HepG2 (cell line): ENCODE measurements around the gene NR2F1-AS1. TPM values are rescaled to one million over a fixed set of nuclear protein-coding genes. Genes with fewer than 3 reads are reported as not detected.
"Not testable (repeated sequence)": the region's sequence is repeated elsewhere in the genome, so short reads cannot be mapped to it uniquely, and the experiment has no call there.

Experiments used
- ATAC-seq: fragments of 200-7000 bp; cut with Tn5 transposase; 3 replicates; pipeline ENCODE4 v1.9.1; 2020; ENCODE audit warnings: mild to moderate bottlenecking, moderate library complexity
- BruUV-seq: library from RNA; stranded (reverse); fragments of 400-500 nt; replicated peaks from 2 replicates; lab custom pipeline; 2021; lab: Mats Ljungman, UMichigan
- CTCF ChIA-PET: fragments of 300-600 bp; formaldehyde crosslinking; extraction: SDS; loops from one replicate; lab custom pipeline; 2021; ENCODE audit warnings: low total read pairs, inconsistent platforms, low intra/inter-chr PET ratio; lab: Yijun Ruan, JAX
- POLR2A ChIA-PET: fragments of 350-600 bp; sonication (Branson Sonifier 250); formaldehyde crosslinking; loops from one replicate; lab custom pipeline; 2020; ENCODE audit warnings: antibody characterized with exemption, inconsistent platforms; lab: Yijun Ruan, JAX
- DNase-seq: peaks from one replicate; pipeline ENCODE4 v3.0.0-alpha.2; 2015; ENCODE audit warnings: low spot score
- FAIRE-seq: peaks from 3 replicates; lab custom pipeline; 2011; peaks lifted over from hg19 to GRCh38; lab: Jason Lieb, UNC
- H2AFZ ChIP-seq: one replicate; pipeline ENCODE4 v1.6.1; 2011; ENCODE audit warnings: low read length, inconsistent platforms
- H3K27ac ChIP-seq: fragments of 300-600 bp; 3 replicates; pipeline ENCODE4 v1.8.0; 2011; ENCODE audit warnings: mixed run types, mild to moderate bottlenecking, mixed read lengths, low read length, inconsistent platforms; ENCODE audit not compliant: insufficient read depth; ENCODE audit errors: extremely low read length
- H3K27me3 ChIP-seq, 2 experiments: fragments of 200-600 bp in 1 of 2; 2 replicates in 1 of 2; 3 replicates in 1 of 2; pipeline versions ENCODE4 v1.6.0 to v1.8.0; 2011; ENCODE audit warnings: low read length in 2 of 2, mild to moderate bottlenecking in 2 of 2, moderate library complexity in 2 of 2, inconsistent platforms in 1 of 2; ENCODE audit not compliant: insufficient read depth in 2 of 2, control insufficient read depth in 1 of 2
- H3K36me3 ChIP-seq, 2 experiments: fragments of 200-600 bp in 1 of 2; replicated peaks in 1 of 2; 2 replicates in 1 of 2; 3 replicates in 1 of 2; pipeline versions ENCODE4 v1.5.1 to v1.8.0; 2011; ENCODE audit warnings: low read length in 2 of 2, inconsistent platforms in 1 of 2; ENCODE audit not compliant: insufficient read depth in 2 of 2, control insufficient read depth in 1 of 2
- H3K4me1 ChIP-seq: 2 replicates; pipeline ENCODE4 v1.5.1; 2012; ENCODE audit warnings: low read length, inconsistent platforms; ENCODE audit not compliant: insufficient read depth
- H3K4me2 ChIP-seq: 2 replicates; pipeline ENCODE4 v1.6.0; 2011; ENCODE audit warnings: low read depth, low read length, inconsistent platforms
- H3K4me3 ChIP-seq, 3 experiments: fragments of 200-600 bp in 1 of 3; sonication (generic), shearing (Covaris generic) in 1 of 3; replicated peaks in 1 of 3; 2 replicates each; pipeline ENCODE4 v1.5.1; 2011 to 2016; ENCODE audit warnings: low read length in 3 of 3, inconsistent platforms in 2 of 3, low read depth in 2 of 3, mild to moderate bottlenecking in 2 of 3, control low read depth in 1 of 3, mixed read lengths in 1 of 3; ENCODE audit not compliant: insufficient read depth in 1 of 3
- H3K79me2 ChIP-seq: one replicate; pipeline ENCODE4 v1.6.1; 2011; ENCODE audit warnings: low read length, inconsistent platforms; ENCODE audit not compliant: insufficient read depth
- H3K9ac ChIP-seq: 2 replicates; pipeline ENCODE4 v1.6.0; 2011; ENCODE audit warnings: mild to moderate bottlenecking, low read depth, low read length, inconsistent platforms; ENCODE audit not compliant: insufficient read depth
- H3K9me3 ChIP-seq: 2 replicates; pipeline ENCODE4 v1.5.1; 2012; ENCODE audit warnings: mild to moderate bottlenecking, low read length
- H4K20me1 ChIP-seq: 2 replicates; pipeline ENCODE4 v1.6.0; 2011; ENCODE audit warnings: inconsistent platforms, mild to moderate bottlenecking, low read length, moderate library complexity; ENCODE audit not compliant: insufficient read depth
- AKAP8 ChIP-seq: sonication (generic); formaldehyde crosslinking; IDR thresholded peaks from 2 replicates; pipeline ENCODE4 v1.5.1; 2020; ENCODE audit warnings: mild to moderate bottlenecking, missing genetic modification reagents
- FUBP1 ChIP-seq: sonication (generic); formaldehyde crosslinking; IDR thresholded peaks from 2 replicates; pipeline ENCODE4 v1.5.1; 2020; ENCODE audit warnings: missing genetic modification reagents, mild to moderate bottlenecking, borderline replicate concordance
- MAZ ChIP-seq, 2 experiments: sonication (generic) in 1 of 2; formaldehyde crosslinking in 1 of 2; IDR thresholded peaks; 2 replicates each; pipeline versions ENCODE4 v1.5.0 to v1.6.1; 2012 to 2020; ENCODE audit warnings: low read depth in 2 of 2, mild to moderate bottlenecking in 2 of 2, borderline replicate concordance in 1 of 2, improper control_type of control experiment in 1 of 2, low read length in 1 of 2, missing genetic modification reagents in 1 of 2, moderate library complexity in 1 of 2
- RAD51 ChIP-seq: fragments of 450-650 bp; IDR thresholded peaks from 2 replicates; pipeline ENCODE4 v1.6.1; 2016; ENCODE audit warnings: borderline replicate concordance
- RBFOX2 ChIP-seq: fragments of 200-400 bp; formaldehyde crosslinking; IDR thresholded peaks from 2 replicates; pipeline ENCODE4 v1.6.1; 2017; ENCODE audit warnings: low read depth, mild to moderate bottlenecking, low read length
- REST ChIP-seq, 2 experiments: IDR thresholded peaks; 2 replicates each; pipeline ENCODE4 v1.6.1; 2011 to 2012; ENCODE audit warnings: low read length in 2 of 2, borderline replicate concordance in 1 of 2, low read depth in 1 of 2, mild to moderate bottlenecking in 1 of 2, moderate library complexity in 1 of 2
- STAG1 ChIP-seq: sonication (generic); formaldehyde crosslinking; IDR thresholded peaks from 2 replicates; pipeline ENCODE4 v1.4.0; 2020; ENCODE audit warnings: missing genetic modification reagents
- ZNF143 ChIP-seq: sonication (generic); formaldehyde crosslinking; IDR thresholded peaks from 2 replicates; pipeline ENCODE4 v1.4.0; 2020; ENCODE audit warnings: missing genetic modification reagents
- WGBS: methylation state at CpG from one replicate; pipeline ENCODE4 v1.1.6; 2017; ENCODE audit warnings: low lambda C conversion rate; 5-methylcytosine and 5-hydroxymethylcytosine counted together
- in situ Hi-C: cut with HindIII; loops from 2 replicates; pipeline ENCODE4 v1.10.0; 2017; ENCODE audit warnings: low pct_unique_long_range_greater_than_20kb; ENCODE audit not compliant: extremely low pct_ligation_motif_present
- intact Hi-C: fragments of 100-400 bp; cut with micrococcal nuclease; formaldehyde crosslinking; loops from one replicate; pipeline ENCODE4 v1.10.0; 2022; ENCODE audit not compliant: unreplicated experiment
- polyA plus RNA-seq, 8 experiments: library from polyadenylated mRNA; depleted of rRNA in 3 of 8; stranded (reverse) in 7 of 8; unstranded in 1 of 8; fragments of >200 nt; fragmentation: Illumina TruSeq in 4 of 8; extraction: Trizol in 4 of 8; gene quantifications; 2 replicates each; pipeline versions ENCODE4 v1.2.1 to v1.2.3, GENCODE V29; 2011 to 2016; ENCODE audit warnings: low read depth in 4 of 8, missing spikeins in 1 of 8, mixed read lengths in 1 of 8; ENCODE audit not compliant: insufficient read depth in 1 of 8
- total RNA-seq, 5 experiments: library from RNA; depleted of rRNA; stranded (reverse); fragments of >200 nt; fragmentation: Illumina TruSeq; extraction: Trizol; gene quantifications; 2 replicates each; pipeline ENCODE4 v1.2.3, GENCODE V29; 2016; ENCODE audit warnings: low read depth in 1 of 5

NR2F1-AS1 gene
- total and polyA plus RNA-seq, 2 of the 13 experiments (the other 11 are each of a cell fraction or from before 2014, with no cell fraction given) = 2.8 TPM

- TF ChIP-seq MAZ (IDR thresholded peaks at IDR 0.05; ENCODE audit: borderline replicate concordance, low read depth, low read length) = no peak
- TF ChIP-seq MAZ (CRISPR knock-in tag; IDR thresholded peaks at IDR 0.05; ENCODE audit: low read depth) = no peak
- TF ChIP-seq AKAP8 (CRISPR knock-in tag) = no peak
- TF ChIP-seq FUBP1 = no peak
- TF ChIP-seq RBFOX2 = no peak
- TF ChIP-seq ZNF143 (CRISPR knock-in tag) = no peak
- no peak for TF ChIP-seq STAG1 (CRISPR knock-in tag)
- TF ChIP-seq REST (IDR thresholded peaks at IDR 0.05; ENCODE audit: borderline replicate concordance in 1 of 2, low read depth in 1 of 2, low read length in 2 of 2) = no peak
Measured at GRCh38 chr5:93394301-93394700, 186.7 kb downstream of the NR2F1-AS1 start (continued).

GRCh38 chr5:93391169-93391568, 189.8 kb downstream of the NR2F1-AS1 start:
- BruUV-seq, H3K4me3 ChIP-seq, in situ Hi-C loops, CTCF ChIA-PET, H3K4me1 ChIP-seq, H3K4me2 ChIP-seq, POLR2A ChIA-PET: not testable (repeated sequence)
- TF ChIP-seq RAD51 = peak; percentile 78
- TF ChIP-seq, all 625 proteins: peak for 1; not testable (repeated sequence) for 624
- H2AFZ ChIP-seq, H3K9me3 ChIP-seq, DNase-seq, H3K79me2 ChIP-seq, H3K27ac ChIP-seq, ATAC-seq, FAIRE-seq, H4K20me1 ChIP-seq, H3K27me3 ChIP-seq, H3K9ac ChIP-seq, intact Hi-C loops, H3K36me3 ChIP-seq: not testable (repeated sequence)
- WGBS = 0% methylated on average over 2 of the region's 2 CpGs
